Sigmoid colon (tissue), 7 donors: ENCODE results near the gene WDR91. TPM values are rescaled to one million over a fixed set of nuclear protein-coding genes. Genes with fewer than 3 reads are reported as not detected.

Experiments
- DNase-seq: peaks from one replicate; pipeline ENCODE4 v3.0.0-alpha.2; 2019
- H3K27ac ChIP-seq, 4 donors: fragments of 200-600 bp; sonication (generic); one replicate each; pipeline ENCODE4 v1.5.1; 2016 to 2019; ENCODE audit warnings: mild to moderate bottlenecking in 1 of 4
- H3K27me3 ChIP-seq, 3 donors: fragments of 200-600 bp; sonication (generic); one replicate each; pipeline ENCODE4 v1.5.1; 2019; ENCODE audit warnings: mild to moderate bottlenecking in 1 of 3
- H3K36me3 ChIP-seq, 4 donors: fragments of 200-600 bp; sonication (generic); one replicate each; pipeline ENCODE4 v1.5.1; 2016 to 2019
- H3K4me1 ChIP-seq, 4 donors: fragments of 200-600 bp; sonication (generic); one replicate each; pipeline ENCODE4 v1.5.1; 2017 to 2019
- H3K4me3 ChIP-seq, 4 donors: fragments of 200-600 bp; sonication (generic); one replicate each; pipeline ENCODE4 v1.5.1; 2017 to 2019; ENCODE audit warnings: mild to moderate bottlenecking in 2 of 4, moderate library complexity in 1 of 4
- H3K9me3 ChIP-seq, 4 donors: fragments of 200-600 bp in 3 of 4; sonication (generic) in 3 of 4; one replicate each; pipeline versions ENCODE4 v1.5.1 to v1.6.1; 2013 to 2019
- CTCF ChIP-seq, 4 experiments: fragments of 450-650 bp in 3 of 4; fragments of 200-600 bp in 1 of 4; IDR thresholded peaks; one replicate each; pipeline ENCODE4 v1.5.1; 2016 to 2019; ENCODE audit warnings: antibody characterized with exemption in 4 of 4, mild to moderate bottlenecking in 3 of 4, moderate library complexity in 2 of 4
- EP300 ChIP-seq, 4 donors: sonication (generic); formaldehyde crosslinking; IDR thresholded peaks; one replicate each; pipeline ENCODE4 v1.6.1; 2017; ENCODE audit warnings: antibody characterized with exemption in 4 of 4
- POLR2A ChIP-seq, 2 donors: fragments of 450-650 bp; IDR thresholded peaks; one replicate each; pipeline ENCODE4 v1.6.1; 2016; ENCODE audit warnings: antibody characterized with exemption in 2 of 2, mild to moderate bottlenecking in 2 of 2, moderate library complexity in 2 of 2
- POLR2AphosphoS5 ChIP-seq, 4 donors: sonication (generic); formaldehyde crosslinking; IDR thresholded peaks; one replicate each; pipeline ENCODE4 v1.6.1; 2017; ENCODE audit warnings: antibody characterized with exemption in 4 of 4
- WGBS, 2 donors: extraction: QIAGEN DNeasy Blood & Tissue Kit; methylation state at CpG; one replicate each; pipeline ENCODE4 v1.1.7; 2013; 5-methylcytosine and 5-hydroxymethylcytosine counted together
- intact Hi-C: fragments of 100-400 bp; cut with DNase I; formaldehyde crosslinking; loops from one replicate; pipeline ENCODE4 v1.15.1; 2023
- polyA plus RNA-seq, 3 donors: library from polyadenylated mRNA; stranded (reverse); fragments of 200-250 nt; gene quantifications; one replicate each; pipeline ENCODE4 v1.2.3, GENCODE V29; 2013
- total RNA-seq, 4 donors: library from RNA; depleted of rRNA; stranded (reverse); fragments of >200 nt; gene quantifications; one replicate each; pipeline ENCODE4 v1.1.0, GENCODE V29; 2016
- donor health status: healthy with polysubstance abuse.
- donor health status: Bipolar disorder and iron deficiency.
- donor health status: healthy.

Gene WDR91
- total and polyA plus RNA-seq, 7 donors: 2.1 to 14.1 (median 11.0) TPM

- peak overlapping the region; percentile 67 to 83 (median 79) for H3K4me3 ChIP-seq
- DNase-seq: peak; percentile 77
- H3K27me3 ChIP-seq: no peaks in the 10 kb centered on the region
- H3K4me1 ChIP-seq: peaks cover 0 to 22% (median 18%) of the 10 kb centered on the region in 4 donors
- intact Hi-C loops: loop anchor here (2.0 to 5.0 kb wide), 3 partner anchors 41 to 301 kb away; partner anchors contain the start of genes CNOT4 and TMEM140
- H3K9me3 ChIP-seq: no peaks in the 10 kb centered on the region
- WGBS, 2 donors: 1% methylated on average over 13 of the region's 13 CpGs
- TF ChIP-seq EP300 (IDR thresholded peaks at IDR 0.05) (no peak), POLR2AphosphoS5 (IDR thresholded peaks at IDR 0.05) (no peak)
- peak overlapping the region; percentile 89 to 96 (median 93) for H3K27ac ChIP-seq
- peaks cover 0 to 3% (median under 1%) of the 10 kb centered on the region in 4 donors for H3K36me3 ChIP-seq
These were observed 493 bp downstream of the WDR91 start for GRCh38 chr7:135210888-135211178.

- 91 to 92% methylated on average over 7 of the region's 7 CpGs for WGBS, 2 donors
- Histone ChIP-seq H3K4me3 (no peak overlapping the region), H3K36me3 (peaks cover 1 to 18% (median 11%) of the 10 kb centered on the region in 4 donors), H3K9me3 (no peaks in the 10 kb centered on the region), H3K27me3 (no peaks in the 10 kb centered on the region), H3K4me1 (peaks cover 0 to 22% (median 18%) of the 10 kb centered on the region in 4 donors), H3K27ac (peak overlapping the region in 2 of 4 donors; percentile 13 to 31)
- intact Hi-C loops: no loop called here
- TF ChIP-seq CTCF (IDR thresholded peaks at IDR 0.05): no peak
- TF ChIP-seq POLR2AphosphoS5 (IDR thresholded peaks at IDR 0.05): no peak
- TF ChIP-seq EP300 (IDR thresholded peaks at IDR 0.05): no peak
- no peak for TF ChIP-seq POLR2A (IDR thresholded peaks at IDR 0.05)
- DNase-seq: no peak
These were observed 2.0 kb downstream of the WDR91 start for GRCh38 chr7:135209225-135209834.

GRCh38 chr7:135208102-135208793, 3.1 kb downstream of the WDR91 start:
- DNase-seq: no peak
- Histone ChIP-seq H3K27me3 (no peaks in the 10 kb centered on the region), H3K9me3 (no peaks in the 10 kb centered on the region), H3K36me3 (peaks cover 6 to 29% (median 16%) of the 10 kb centered on the region in 4 donors), H3K4me1 (peaks cover 0 to 22% (median 18%) of the 10 kb centered on the region in 4 donors), H3K4me3 (no peak overlapping the region), H3K27ac (no peak overlapping the region)
- TF ChIP-seq POLR2AphosphoS5 (IDR thresholded peaks at IDR 0.05): no peak
- no peak for TF ChIP-seq CTCF (IDR thresholded peaks at IDR 0.05)
- TF ChIP-seq EP300 (IDR thresholded peaks at IDR 0.05): no peak
- TF ChIP-seq POLR2A (IDR thresholded peaks at IDR 0.05): no peak
- intact Hi-C loops: no loop called here
- 81 to 83% methylated on average over 6 of the region's 6 CpGs for WGBS, 2 donors

GRCh38 chr7:135207406-135208101, 3.8 kb downstream of the WDR91 start:
- Histone ChIP-seq H3K4me1 (peaks cover 0 to 22% (median 18%) of the 10 kb centered on the region in 4 donors), H3K27ac (no peak overlapping the region), H3K27me3 (no peaks in the 10 kb centered on the region), H3K4me3 (no peak overlapping the region), H3K9me3 (no peaks in the 10 kb centered on the region), H3K36me3 (peaks cover 6 to 36% (median 18%) of the 10 kb centered on the region in 4 donors)
- no peak for TF ChIP-seq CTCF (IDR thresholded peaks at IDR 0.05)
- TF ChIP-seq POLR2A (IDR thresholded peaks at IDR 0.05): no peak
- no peak for TF ChIP-seq POLR2AphosphoS5 (IDR thresholded peaks at IDR 0.05)
- TF ChIP-seq EP300 (IDR thresholded peaks at IDR 0.05): no peak
- intact Hi-C loops: no loop called here
- DNase-seq: no peak
- WGBS, 2 donors: 86 to 87% methylated on average over 8 of the region's 8 CpGs

- peaks cover 6 to 42% (median 18%) of the 10 kb centered on the region in 4 donors for H3K36me3 ChIP-seq
- WGBS, 2 donors: 71 to 89% methylated on average over 7 of the region's 7 CpGs
These were observed 4.4 kb downstream of the WDR91 start for GRCh38 chr7:135206941-135207391.

More at GRCh38 chr7:135206941-135207391, 4.4 kb downstream of the WDR91 start:
- peaks cover 0 to 22% (median 18%) of the 10 kb centered on the region in 4 donors for H3K4me1 ChIP-seq
- intact Hi-C loops: no loop called here
- H3K27ac ChIP-seq: no peak overlapping the region
- H3K4me3 ChIP-seq: no peak overlapping the region
- no peak for TF ChIP-seq POLR2AphosphoS5 (IDR thresholded peaks at IDR 0.05)
- no peak for TF ChIP-seq EP300 (IDR thresholded peaks at IDR 0.05)
- no peak for TF ChIP-seq CTCF (IDR thresholded peaks at IDR 0.05)
- no peak for TF ChIP-seq POLR2A (IDR thresholded peaks at IDR 0.05)
- no peaks in the 10 kb centered on the region for H3K27me3 ChIP-seq
- no peaks in the 10 kb centered on the region for H3K9me3 ChIP-seq
- no peak for DNase-seq
